Measurements from ENCODE around the gene AMBP.

DNA sequence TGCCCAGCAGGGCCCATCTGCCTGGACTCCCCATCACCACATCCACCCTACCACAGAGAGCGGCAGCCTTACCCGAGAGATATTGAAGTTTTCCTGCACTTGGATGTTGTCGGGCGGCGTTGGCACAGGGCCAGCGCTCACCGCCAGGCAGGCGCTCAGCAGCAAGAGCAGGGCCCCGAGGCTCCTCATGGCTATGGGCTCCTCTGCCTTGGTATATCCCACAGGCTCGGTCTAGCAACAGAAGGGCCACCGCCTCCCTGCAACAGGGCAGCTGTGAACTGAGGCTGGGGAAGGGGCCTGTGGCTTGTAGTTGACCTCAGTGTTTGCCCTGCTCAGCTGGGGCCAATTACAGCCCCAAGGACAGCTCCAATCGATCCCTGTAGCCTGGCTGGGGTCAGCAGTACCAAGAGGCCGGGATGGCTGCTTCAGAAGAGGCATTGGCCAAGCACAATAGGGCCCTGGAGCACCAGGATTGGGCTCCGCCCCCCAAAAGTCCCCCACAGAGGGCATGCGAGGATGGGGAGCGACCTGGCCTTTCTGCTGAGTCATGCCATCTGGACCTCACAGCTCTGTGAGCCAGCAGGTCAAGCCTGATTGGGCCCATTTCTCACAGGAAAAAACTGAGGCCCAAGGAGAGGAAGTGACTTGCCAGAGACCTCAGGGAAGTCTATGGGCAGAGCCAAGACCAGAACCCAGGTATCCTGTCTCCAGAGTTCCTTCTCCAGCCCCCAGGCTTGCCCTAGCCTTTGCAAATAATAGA is at the start of gene AMBP:
- TF ChIP-seq, protein P1, sequence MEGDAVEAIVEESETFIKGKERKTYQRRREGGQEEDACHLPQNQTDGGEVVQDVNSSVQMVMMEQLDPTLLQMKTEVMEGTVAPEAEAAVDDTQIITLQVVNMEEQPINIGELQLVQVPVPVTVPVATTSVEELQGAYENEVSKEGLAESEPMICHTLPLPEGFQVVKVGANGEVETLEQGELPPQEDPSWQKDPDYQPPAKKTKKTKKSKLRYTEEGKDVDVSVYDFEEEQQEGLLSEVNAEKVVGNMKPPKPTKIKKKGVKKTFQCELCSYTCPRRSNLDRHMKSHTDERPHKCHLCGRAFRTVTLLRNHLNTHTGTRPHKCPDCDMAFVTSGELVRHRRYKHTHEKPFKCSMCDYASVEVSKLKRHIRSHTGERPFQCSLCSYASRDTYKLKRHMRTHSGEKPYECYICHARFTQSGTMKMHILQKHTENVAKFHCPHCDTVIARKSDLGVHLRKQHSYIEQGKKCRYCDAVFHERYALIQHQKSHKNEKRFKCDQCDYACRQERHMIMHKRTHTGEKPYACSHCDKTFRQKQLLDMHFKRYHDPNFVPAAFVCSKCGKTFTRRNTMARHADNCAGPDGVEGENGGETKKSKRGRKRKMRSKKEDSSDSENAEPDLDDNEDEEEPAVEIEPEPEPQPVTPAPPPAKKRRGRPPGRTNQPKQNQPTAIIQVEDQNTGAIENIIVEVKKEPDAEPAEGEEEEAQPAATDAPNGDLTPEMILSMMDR (IDR thresholded peaks at IDR 0.05; ENCODE audit: low read depth, low read length): no peak
- no peak for TF ChIP-seq EZH2phosphoT487 (IDR thresholded peaks at IDR 0.05; ENCODE audit: low read depth)
